Measurements from ENCODE around the gene TPPP2. TPM values are rescaled to one million over a fixed set of nuclear protein-coding genes. Genes with fewer than 3 reads are reported as not detected.

Gene TPPP2
- total RNA-seq, 1 donor from 2014 or later, result not detected

- no peak for TF ChIP-seq CTCF (IDR thresholded peaks at IDR 0.05)
- H3K27me3 Mint-ChIP-seq (ENCODE audit: unreplicated experiment), result no peaks in the 10 kb centered on the region
- no peak overlapping the region for H3K4me3 Mint-ChIP-seq (ENCODE audit: unreplicated experiment)
- peaks cover 3% of the 10 kb centered on the region for H3K4me1 Mint-ChIP-seq (ENCODE audit: unreplicated experiment)
- no peaks in the 10 kb centered on the region for H3K36me3 Mint-ChIP-seq (ENCODE audit: unreplicated experiment)
- H3K27ac Mint-ChIP-seq (ENCODE audit: unreplicated experiment), result no peak overlapping the region
- no peaks in the 10 kb centered on the region for H3K9me3 Mint-ChIP-seq (ENCODE audit: unreplicated experiment)
- no peak for DNase-seq (ENCODE audit: extremely low spot score, unreplicated experiment)
Observed at GRCh38 chr14:21056520-21057163, 26.6 kb downstream of the TPPP2 start.

GRCh38 chr14:21057803-21058675, 28.0 kb downstream of the TPPP2 start, which contains the start of gene RNASE8:
TSS of gene RNASE8 (plus strand) at chr14:21057822. CDS start at chr14:21057893, 71 bp downstream.
- H3K4me3 Mint-ChIP-seq (ENCODE audit: unreplicated experiment), result no peak within 1 kb of the TSS
- peaks cover 13% of the 10 kb centered on the region for H3K4me1 Mint-ChIP-seq (ENCODE audit: unreplicated experiment)
- no peak for TF ChIP-seq CTCF (IDR thresholded peaks at IDR 0.05)
- H3K36me3 Mint-ChIP-seq (ENCODE audit: unreplicated experiment), result no peaks in the 10 kb centered on the region
- no peak for DNase-seq (ENCODE audit: extremely low spot score, unreplicated experiment)
- H3K27ac Mint-ChIP-seq (ENCODE audit: unreplicated experiment), result no peak within 1 kb of the TSS
- no peaks in the 10 kb centered on the region for H3K27me3 Mint-ChIP-seq (ENCODE audit: unreplicated experiment)
- no peaks in the 10 kb centered on the region for H3K9me3 Mint-ChIP-seq (ENCODE audit: unreplicated experiment)

- H3K4me1 Mint-ChIP-seq (ENCODE audit: unreplicated experiment), result peaks cover 21% of the 10 kb centered on the region
- no peak for TF ChIP-seq CTCF (IDR thresholded peaks at IDR 0.05)
- H3K36me3 Mint-ChIP-seq (ENCODE audit: unreplicated experiment), result no peaks in the 10 kb centered on the region
- no peaks in the 10 kb centered on the region for H3K27me3 Mint-ChIP-seq (ENCODE audit: unreplicated experiment)
- no peak for DNase-seq (ENCODE audit: extremely low spot score, unreplicated experiment)
- no peak overlapping the region for H3K4me3 Mint-ChIP-seq (ENCODE audit: unreplicated experiment)
- H3K9me3 Mint-ChIP-seq (ENCODE audit: unreplicated experiment), result no peaks in the 10 kb centered on the region
- no peak overlapping the region for H3K27ac Mint-ChIP-seq (ENCODE audit: unreplicated experiment)
Observed at GRCh38 chr14:21058903-21059302, 28.9 kb downstream of the TPPP2 start.

- TF ChIP-seq CTCF (IDR thresholded peaks at IDR 0.05), result no peak
- no peak for DNase-seq (ENCODE audit: extremely low spot score, unreplicated experiment)
- Mint-ChIP-seq H3K27ac (ENCODE audit: unreplicated experiment) (no peak overlapping the region), H3K27me3 (ENCODE audit: unreplicated experiment) (no peaks in the 10 kb centered on the region), H3K36me3 (ENCODE audit: unreplicated experiment) (no peaks in the 10 kb centered on the region), H3K4me3 (ENCODE audit: unreplicated experiment) (no peak overlapping the region), H3K9me3 (ENCODE audit: unreplicated experiment) (no peaks in the 10 kb centered on the region), H3K4me1 (ENCODE audit: unreplicated experiment) (peaks cover 25% of the 10 kb centered on the region)
Observed at GRCh38 chr14:21059842-21060613, 30.0 kb downstream of the TPPP2 start.

Measured in osteocyte (in vitro differentiated cells).